Pancreas (tissue), 10 donors: ENCODE measurements around the gene WNT6. TPM values are rescaled to one million over a fixed set of nuclear protein-coding genes. Genes with fewer than 3 reads are reported as not detected.

ENCODE experiments used
- ATAC-seq, 4 donors: fragments of 200-7000 bp; cut with Tn5 transposase; one replicate each; pipeline versions ENCODE4 v1.8.0 to v1.9.1; 2020; ENCODE audit warnings: mild to moderate bottlenecking in 4 of 4, moderate library complexity in 4 of 4
- DNase-seq, 6 donors: peaks; one replicate each; pipeline ENCODE4 v3.0.0-alpha.2; 2020
- FAIRE-seq: peaks from 2 replicates; lab custom pipeline; 2012; peaks lifted over from hg19 to GRCh38; lab: Jason Lieb, UNC
- H3K27ac ChIP-seq, 4 donors: fragments of 200-600 bp; sonication (generic); 1 replicate in 3 of 4; 2 replicates in 1 of 4; pipeline versions ENCODE4 v1.5.0 to v1.8.0; 2020
- H3K27me3 ChIP-seq, 4 donors: fragments of 200-600 bp; one replicate each; pipeline ENCODE4 v1.8.0; 2021
- H3K36me3 ChIP-seq, 3 donors: fragments of 200-600 bp; sonication (generic) in 1 of 3; one replicate each; pipeline versions ENCODE4 v1.5.0 to v1.8.0; 2020 to 2021
- H3K4me1 ChIP-seq, 3 donors: fragments of 200-600 bp; one replicate each; pipeline ENCODE4 v1.8.0; 2021
- H3K4me3 ChIP-seq, 4 donors: fragments of 200-600 bp; sonication (generic) in 2 of 4; one replicate each; pipeline versions ENCODE4 v1.5.0 to v1.8.0; 2020 to 2021
- H3K9me3 ChIP-seq, 4 donors: fragments of 200-600 bp; one replicate each; pipeline ENCODE4 v1.8.0; 2021
- CTCF ChIP-seq, 4 donors: fragments of 200-600 bp; sonication (generic) in 3 of 4; IDR thresholded peaks; one replicate each; pipeline versions ENCODE4 v1.5.0 to v1.8.0; 2021; ENCODE audit warnings: antibody characterized with exemption in 4 of 4
- WGBS, 2 donors: extraction: QIAGEN DNeasy Blood & Tissue Kit; methylation state at CpG; one replicate each; pipeline ENCODE4 v1.1.7; 2013; 5-methylcytosine and 5-hydroxymethylcytosine counted together
- intact Hi-C, 3 donors: fragments of 100-400 bp; cut with DNase I; formaldehyde crosslinking; loops; one replicate each; pipeline versions ENCODE4 v1.11.1 to v1.14.2; 2022
- polyA plus RNA-seq, 2 donors: library from polyadenylated mRNA; stranded (reverse); fragments of 200-250 nt; gene quantifications; one replicate each; pipeline ENCODE4 v1.2.3, GENCODE V29; 2013
- total RNA-seq, 6 donors: library from RNA; stranded (reverse); fragmentation: NEBNext Ultra II Directional in 4 of 6; extraction: Animal tissue kit (Norgen Biotek cat#: 25700) in 4 of 6; gene quantifications; one replicate each; pipeline versions ENCODE4 v1.2.1 to v1.2.4, GENCODE V29; 2021 to 2023
- donor health status: healthy with polysubstance abuse.
- donor health status: DM: no; HTN: no; CAD: no; lungs with moderate emphysema.
- donor health status: DM: no; HTN: no; CAD: no.
- donor health status: control.
- donor health status: control.
- donor health status: Bipolar disorder and iron deficiency.
- donor health status: DM: yes; HTN: yes; CAD: no.
- donor health status: DM: no; HTN: no; CAD: no.
- donor health status: DM: no; HTN: no; CAD: no.
- donor health status: DM: yes; HTN: yes; CAD: no.

Gene WNT6
- total and polyA plus RNA-seq, 8 donors: 0.09 to 1.2 (median 0.32) TPM; not detected in 1

- FAIRE-seq (no peak), ATAC-seq (peak in 1 of 4 donors; percentile 14), DNase-seq (no peak)
- peaks cover 0 to 28% (median 4%) of the 10 kb centered on the region in 4 donors for H3K27me3 ChIP-seq
- no peak overlapping the region for H3K27ac ChIP-seq
- intact Hi-C loops: no loop called here
- TF ChIP-seq CTCF (IDR thresholded peaks at IDR 0.05): no peak
- H3K4me3 ChIP-seq: peak overlapping the region in 1 of 4 donors; percentile 33
- no peaks in the 10 kb centered on the region for H3K9me3 ChIP-seq
- H3K4me1 ChIP-seq: peaks cover 0 to 6% (median 0%) of the 10 kb centered on the region in 3 donors
- 18 to 22% methylated on average over 17 to 18 of the region's 18 CpGs for WGBS, 2 donors
- no peaks in the 10 kb centered on the region for H3K36me3 ChIP-seq
These were observed 11.4 kb downstream of the WNT6 start for GRCh38 chr2:218870984-218871344.

GRCh38 chr2:218871345-218872302, 12.0 kb downstream of the WNT6 start:
- Histone ChIP-seq H3K4me3 (peak overlapping the region in 1 of 4 donors; percentile 33), H3K27ac (no peak overlapping the region), H3K4me1 (peaks cover 0 to 6% (median 0%) of the 10 kb centered on the region in 3 donors), H3K9me3 (no peaks in the 10 kb centered on the region), H3K27me3 (peaks cover 0 to 28% (median 4%) of the 10 kb centered on the region in 4 donors), H3K36me3 (no peaks in the 10 kb centered on the region)
- TF ChIP-seq CTCF (IDR thresholded peaks at IDR 0.05): no peak
- intact Hi-C loops: no loop called here
- no peak for ATAC-seq
- WGBS, 2 donors: 3 to 7% methylated on average over 60 of the region's 60 CpGs
- peak in 1 of 6 donors; percentile 70 for DNase-seq
- no peak for FAIRE-seq

- FAIRE-seq: no peak
- no peak overlapping the region for H3K4me3 ChIP-seq
- H3K27me3 ChIP-seq: peaks cover 0 to 28% (median 4%) of the 10 kb centered on the region in 4 donors
These were observed 13.2 kb downstream of the WNT6 start for GRCh38 chr2:218872645-218873358.

More at GRCh38 chr2:218872645-218873358, 13.2 kb downstream of the WNT6 start:
- no peaks in the 10 kb centered on the region for H3K36me3 ChIP-seq
- 16% methylated on average over 20 to 22 of the region's 22 CpGs for WGBS, 2 donors
- no peak overlapping the region for H3K27ac ChIP-seq
- peak in 1 of 6 donors; percentile 41 for DNase-seq
- ATAC-seq: no peak
- TF ChIP-seq CTCF (IDR thresholded peaks at IDR 0.05): no peak
- intact Hi-C loops: no loop called here
- peaks cover 0 to 6% (median 0%) of the 10 kb centered on the region in 3 donors for H3K4me1 ChIP-seq
- no peaks in the 10 kb centered on the region for H3K9me3 ChIP-seq
